Stomach (tissue), 4 donors: ENCODE data around the gene DLG2.

Experiments
- EP300 ChIP-seq: sonication (generic); formaldehyde crosslinking; IDR thresholded peaks from one replicate; pipeline ENCODE4 v1.6.1; 2017; ENCODE audit warnings: antibody characterized with exemption
- POLR2A ChIP-seq, 4 donors: fragments of 450-650 bp; IDR thresholded peaks; one replicate each; pipeline ENCODE4 v1.6.1; 2016; ENCODE audit warnings: antibody characterized with exemption in 4 of 4, control low read depth in 2 of 4, mild to moderate bottlenecking in 1 of 4, moderate library complexity in 1 of 4
- POLR2AphosphoS5 ChIP-seq, 3 donors: sonication (generic); formaldehyde crosslinking; IDR thresholded peaks; one replicate each; pipeline ENCODE4 v1.6.1; 2016; ENCODE audit warnings: antibody characterized with exemption in 3 of 3
- TF ChIP-seq, protein P1 (sequence below), 7 experiments: fragments of 450-650 bp in 4 of 7; fragments of 200-600 bp in 3 of 7; sonication (generic) in 3 of 7; IDR thresholded peaks; one replicate each; pipeline ENCODE4 v1.5.1; 2016 to 2019; ENCODE audit warnings: antibody characterized with exemption in 7 of 7, control low read depth in 2 of 7, mild to moderate bottlenecking in 1 of 7

DNA sequence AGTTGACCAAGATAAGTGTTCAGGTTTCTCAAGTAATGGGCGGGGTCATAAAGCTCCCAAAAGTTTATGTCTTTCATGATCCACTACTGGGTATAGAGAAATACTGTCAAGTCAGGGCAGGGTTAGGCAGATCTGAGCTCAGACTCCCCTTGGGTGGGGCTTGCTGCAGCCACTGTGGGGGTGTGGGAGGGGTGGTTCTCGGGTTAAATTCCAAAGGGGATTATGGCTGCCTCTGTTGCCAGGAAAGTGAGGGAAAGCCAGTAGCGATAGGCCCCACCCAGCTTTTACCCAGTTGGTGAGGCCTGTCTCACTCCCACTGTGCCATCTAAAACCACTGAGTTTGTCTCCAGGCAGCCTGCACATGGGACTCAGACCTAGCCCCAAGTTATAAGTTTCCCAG is 37.8 kb downstream of the DLG2 start:
- TF ChIP-seq, protein P1, sequence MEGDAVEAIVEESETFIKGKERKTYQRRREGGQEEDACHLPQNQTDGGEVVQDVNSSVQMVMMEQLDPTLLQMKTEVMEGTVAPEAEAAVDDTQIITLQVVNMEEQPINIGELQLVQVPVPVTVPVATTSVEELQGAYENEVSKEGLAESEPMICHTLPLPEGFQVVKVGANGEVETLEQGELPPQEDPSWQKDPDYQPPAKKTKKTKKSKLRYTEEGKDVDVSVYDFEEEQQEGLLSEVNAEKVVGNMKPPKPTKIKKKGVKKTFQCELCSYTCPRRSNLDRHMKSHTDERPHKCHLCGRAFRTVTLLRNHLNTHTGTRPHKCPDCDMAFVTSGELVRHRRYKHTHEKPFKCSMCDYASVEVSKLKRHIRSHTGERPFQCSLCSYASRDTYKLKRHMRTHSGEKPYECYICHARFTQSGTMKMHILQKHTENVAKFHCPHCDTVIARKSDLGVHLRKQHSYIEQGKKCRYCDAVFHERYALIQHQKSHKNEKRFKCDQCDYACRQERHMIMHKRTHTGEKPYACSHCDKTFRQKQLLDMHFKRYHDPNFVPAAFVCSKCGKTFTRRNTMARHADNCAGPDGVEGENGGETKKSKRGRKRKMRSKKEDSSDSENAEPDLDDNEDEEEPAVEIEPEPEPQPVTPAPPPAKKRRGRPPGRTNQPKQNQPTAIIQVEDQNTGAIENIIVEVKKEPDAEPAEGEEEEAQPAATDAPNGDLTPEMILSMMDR (IDR thresholded peaks at IDR 0.05), result no peak
- TF ChIP-seq POLR2AphosphoS5 (IDR thresholded peaks at IDR 0.05) (no peak), POLR2A (IDR thresholded peaks at IDR 0.05) (no peak), EP300 (no peak)
